ENCODE data around the gene CARM1. TPM values are rescaled to one million over a fixed set of nuclear protein-coding genes. Genes with fewer than 3 reads are reported as not detected.

The CARM1 gene
- total RNA-seq, 4 donors from 2014 or later, result 12.2 to 14.8 (median 13.1) TPM

DNA sequence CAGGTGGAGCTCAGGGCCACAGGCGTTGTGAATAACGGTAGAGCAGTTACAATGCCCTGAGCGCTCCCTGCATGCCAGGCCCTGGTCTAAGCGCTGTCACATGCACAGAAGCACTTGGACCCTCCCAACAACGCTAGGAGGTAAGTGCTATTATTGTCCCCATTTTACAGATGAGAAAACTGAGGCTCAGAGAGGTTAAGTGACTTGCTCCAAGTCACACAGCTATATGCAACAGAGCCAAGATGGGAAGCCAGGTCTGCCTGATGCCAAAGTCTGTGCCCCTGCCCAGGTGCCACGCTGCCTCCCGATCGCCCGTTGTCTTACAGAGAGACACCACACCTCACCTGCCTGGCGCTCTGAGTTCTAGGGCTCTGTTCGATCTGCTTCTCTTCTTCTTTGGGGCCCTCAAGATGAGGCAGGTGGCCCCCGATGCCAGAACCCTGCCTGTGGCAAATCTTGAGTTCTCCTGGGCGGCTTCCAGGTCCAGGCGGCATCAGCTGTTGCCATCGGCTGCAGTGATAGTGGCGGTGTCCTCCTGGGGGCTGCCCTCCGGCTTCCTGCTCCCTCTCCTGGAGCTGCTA, 37.1 kb downstream of the CARM1 start:
- DNase-seq, result no peak
- Histone ChIP-seq H3K36me3 (peaks cover 31 to 33% of the 10 kb centered on the region in 2 donors), H3K27ac (no peak overlapping the region), H3K27me3 (no peaks in the 10 kb centered on the region), H3K9me3 (no peaks in the 10 kb centered on the region), H3K4me1 (no peaks in the 10 kb centered on the region), H3K4me3 (replicated peaks in 1 of 3) (no peak overlapping the region)
- intact Hi-C loops (cut with DNase I), result no loop called here
- WGBS, 2 donors, result 94 to 97% methylated on average over 13 to 15 of the region's 17 CpGs
- TF ChIP-seq, protein P1, sequence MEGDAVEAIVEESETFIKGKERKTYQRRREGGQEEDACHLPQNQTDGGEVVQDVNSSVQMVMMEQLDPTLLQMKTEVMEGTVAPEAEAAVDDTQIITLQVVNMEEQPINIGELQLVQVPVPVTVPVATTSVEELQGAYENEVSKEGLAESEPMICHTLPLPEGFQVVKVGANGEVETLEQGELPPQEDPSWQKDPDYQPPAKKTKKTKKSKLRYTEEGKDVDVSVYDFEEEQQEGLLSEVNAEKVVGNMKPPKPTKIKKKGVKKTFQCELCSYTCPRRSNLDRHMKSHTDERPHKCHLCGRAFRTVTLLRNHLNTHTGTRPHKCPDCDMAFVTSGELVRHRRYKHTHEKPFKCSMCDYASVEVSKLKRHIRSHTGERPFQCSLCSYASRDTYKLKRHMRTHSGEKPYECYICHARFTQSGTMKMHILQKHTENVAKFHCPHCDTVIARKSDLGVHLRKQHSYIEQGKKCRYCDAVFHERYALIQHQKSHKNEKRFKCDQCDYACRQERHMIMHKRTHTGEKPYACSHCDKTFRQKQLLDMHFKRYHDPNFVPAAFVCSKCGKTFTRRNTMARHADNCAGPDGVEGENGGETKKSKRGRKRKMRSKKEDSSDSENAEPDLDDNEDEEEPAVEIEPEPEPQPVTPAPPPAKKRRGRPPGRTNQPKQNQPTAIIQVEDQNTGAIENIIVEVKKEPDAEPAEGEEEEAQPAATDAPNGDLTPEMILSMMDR (IDR thresholded peaks at IDR 0.05), result no peak
- no peak for TF ChIP-seq POLR2A (IDR thresholded peaks at IDR 0.05)

DNA sequence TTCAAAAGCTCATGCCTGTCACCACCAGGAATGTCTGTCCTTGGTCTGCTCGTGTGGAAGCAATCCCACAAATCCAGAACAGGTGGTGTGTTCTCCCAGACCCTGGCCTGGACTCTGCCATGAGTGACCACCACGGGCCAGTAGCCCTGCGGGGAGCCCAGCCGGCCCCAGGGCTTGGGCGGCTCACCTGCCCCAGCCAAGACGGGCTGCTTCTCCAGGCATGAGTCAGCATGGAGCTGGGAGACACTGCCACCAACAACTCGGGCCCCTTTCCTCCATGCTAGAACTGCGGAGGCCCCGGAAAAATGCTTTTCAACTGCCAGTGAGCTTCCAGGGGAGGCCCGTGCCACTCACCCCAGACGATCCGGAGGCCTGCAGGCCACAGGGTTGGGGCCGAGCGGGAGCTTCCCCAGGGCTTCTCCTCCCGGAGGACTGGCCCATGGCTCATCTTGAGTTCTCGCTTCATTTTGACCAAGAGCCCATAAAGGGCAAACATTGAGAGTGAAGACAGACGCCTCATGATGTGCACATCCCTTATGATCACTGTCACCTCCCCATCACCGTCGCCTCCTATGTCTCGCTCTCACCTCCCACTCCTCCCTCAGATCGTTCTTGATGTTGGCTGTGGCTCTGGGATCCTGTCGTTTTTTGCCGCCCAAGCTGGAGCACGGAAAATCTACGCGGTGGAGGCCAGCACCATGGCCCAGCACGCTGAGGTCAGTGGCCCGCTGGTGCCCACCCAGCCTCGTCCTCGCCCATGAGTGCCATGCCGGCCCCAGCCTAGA, 40.4 kb downstream of the CARM1 start:
- WGBS, 2 donors, result 93% methylated on average over 21 to 31 of the region's 31 CpGs
- H3K27me3 ChIP-seq, result no peaks in the 10 kb centered on the region
- peaks cover 36 to 42% of the 10 kb centered on the region in 2 donors for H3K36me3 ChIP-seq
- intact Hi-C loops (cut with DNase I), result no loop called here
- TF ChIP-seq, protein P1 (IDR thresholded peaks at IDR 0.05), result no peak
- no peak for TF ChIP-seq POLR2A (IDR thresholded peaks at IDR 0.05)
- H3K27ac ChIP-seq, result no peak overlapping the region
- DNase-seq, result no peak
- no peaks in the 10 kb centered on the region for H3K9me3 ChIP-seq
- H3K4me1 ChIP-seq, result no peaks in the 10 kb centered on the region
- H3K4me3 ChIP-seq (replicated peaks in 1 of 3), result no peak overlapping the region

DNA sequence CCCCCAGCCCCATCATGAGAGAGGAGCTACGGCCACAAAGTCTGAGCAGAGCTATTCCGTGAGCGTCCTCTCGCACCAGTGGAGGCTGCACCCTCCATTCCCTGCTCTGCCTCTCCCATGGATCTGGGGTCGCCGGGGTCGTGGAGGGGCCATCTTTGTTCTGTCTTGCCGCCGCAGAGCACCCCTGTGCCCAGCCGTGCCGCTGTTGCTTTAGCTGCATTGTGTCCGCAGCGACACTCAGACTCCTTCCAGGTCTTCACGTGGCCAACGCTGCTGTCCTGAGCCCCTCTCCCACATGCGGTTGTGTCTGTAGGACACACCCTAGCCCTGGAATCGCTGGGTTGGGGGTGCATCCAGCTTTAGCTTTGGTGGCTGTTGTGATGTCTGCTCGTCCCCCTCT, 41.3 kb downstream of the CARM1 start:
- no peaks in the 10 kb centered on the region for H3K9me3 ChIP-seq
- H3K4me1 ChIP-seq, result no peaks in the 10 kb centered on the region
- H3K27me3 ChIP-seq, result no peaks in the 10 kb centered on the region
- peaks cover 36 to 42% of the 10 kb centered on the region in 2 donors for H3K36me3 ChIP-seq
- no peak for DNase-seq
- no peak overlapping the region for H3K27ac ChIP-seq
- no peak overlapping the region for H3K4me3 ChIP-seq (replicated peaks in 1 of 3)
- intact Hi-C loops (cut with DNase I), result no loop called here
- WGBS, 2 donors, result 91 to 94% methylated on average over 14 to 18 of the region's 18 CpGs
- TF ChIP-seq, protein P1 (IDR thresholded peaks at IDR 0.05), result no peak
- TF ChIP-seq POLR2A (IDR thresholded peaks at IDR 0.05), result no peak

DNA sequence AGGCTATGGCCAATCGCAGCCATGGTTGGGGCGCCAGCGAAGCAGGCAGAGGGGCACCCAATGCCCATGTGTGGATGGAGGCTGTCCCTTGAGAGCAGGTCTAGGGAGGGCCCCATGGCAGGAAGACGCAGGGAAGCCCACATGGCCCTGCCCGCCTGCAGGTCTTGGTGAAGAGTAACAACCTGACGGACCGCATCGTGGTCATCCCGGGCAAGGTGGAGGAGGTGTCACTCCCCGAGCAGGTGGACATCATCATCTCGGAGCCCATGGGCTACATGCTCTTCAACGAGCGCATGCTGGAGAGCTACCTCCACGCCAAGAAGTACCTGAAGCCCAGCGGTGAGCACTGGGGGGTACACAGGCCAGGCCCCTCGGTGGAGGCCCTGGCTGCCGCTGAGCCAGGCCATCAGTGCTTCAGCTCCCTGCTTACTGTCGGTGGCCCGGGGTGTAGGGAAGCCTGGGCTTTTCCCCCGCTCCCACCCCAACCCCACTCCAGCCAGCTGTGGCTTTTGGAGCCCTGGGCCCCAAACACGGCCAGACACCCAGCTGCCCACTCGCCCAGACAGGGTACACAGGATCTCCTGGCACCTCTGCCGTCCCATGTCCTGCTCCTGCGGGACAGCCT, 42.5 kb downstream of the CARM1 start:
- H3K9me3 ChIP-seq, result no peaks in the 10 kb centered on the region
- no peak overlapping the region for H3K27ac ChIP-seq
- 97 to 100% methylated on average over 3 to 18 of the region's 24 CpGs for WGBS, 2 donors
- no peak for DNase-seq
- no peaks in the 10 kb centered on the region for H3K4me1 ChIP-seq
- peaks cover 30 to 32% of the 10 kb centered on the region in 2 donors for H3K36me3 ChIP-seq
- no peaks in the 10 kb centered on the region for H3K27me3 ChIP-seq
- intact Hi-C loops (cut with DNase I), result no loop called here
- no peak overlapping the region for H3K4me3 ChIP-seq (replicated peaks in 1 of 3)
- TF ChIP-seq, protein P1 (IDR thresholded peaks at IDR 0.05), result no peak
- TF ChIP-seq POLR2A (IDR thresholded peaks at IDR 0.05), result no peak

Measured in thyroid gland (tissue), 4 donors.